ENCODE data around the gene CAMTA1. TPM values are rescaled to one million over a fixed set of nuclear protein-coding genes. Genes with fewer than 3 reads are reported as not detected.

CAMTA1 gene
- total RNA-seq, 1 donor from 2014 or later, result 160 TPM

DNA sequence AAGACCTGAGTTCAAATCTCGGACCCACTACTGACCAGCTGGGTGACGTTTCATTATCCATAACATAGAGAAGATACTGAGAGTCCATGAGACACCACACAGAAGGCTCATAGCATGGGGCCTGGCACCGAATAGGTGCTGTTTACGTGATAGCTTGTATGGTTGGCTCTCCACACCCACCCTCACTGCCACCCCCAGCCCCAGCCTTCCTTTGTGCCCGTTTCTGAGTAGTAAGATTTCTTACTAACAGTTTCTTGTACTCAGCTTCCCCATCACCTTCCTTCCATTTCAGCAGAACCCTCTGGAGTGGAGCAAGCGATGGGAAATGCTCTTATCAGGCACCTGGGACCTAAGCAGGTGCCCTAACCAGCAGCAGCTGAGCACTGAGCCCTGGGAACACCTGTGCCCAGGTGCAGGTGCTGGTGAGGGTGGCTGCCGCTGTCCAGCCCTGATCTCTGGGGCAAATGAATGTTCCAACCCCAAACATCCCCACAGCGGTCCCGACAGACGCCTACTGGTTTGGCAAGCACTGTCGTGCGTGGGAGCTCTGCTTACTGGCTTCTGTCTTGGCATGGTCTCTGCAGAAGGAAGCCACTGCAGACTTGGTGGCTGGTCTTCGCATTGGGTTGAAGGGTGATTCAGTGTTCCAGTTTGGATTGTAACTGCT, 225.4 kb downstream of the CAMTA1 start:
- H3K27me3 ChIP-seq (ENCODE audit: low read depth), result no peaks in the 10 kb centered on the region
- H3K9me3 ChIP-seq (replicated peaks), result no peaks in the 10 kb centered on the region
- H3K27ac ChIP-seq (replicated peaks), result no peak overlapping the region
- H3K4me3 ChIP-seq, result no peak overlapping the region
- no peaks in the 10 kb centered on the region for H3K36me3 ChIP-seq
- intact Hi-C loops (cut with micrococcal nuclease), result no loop called here
- no peak for DNase-seq
- no peak for TF ChIP-seq CTCF (IDR thresholded peaks at IDR 0.05; ENCODE audit: borderline replicate concordance)
- H3K4me1 ChIP-seq, result peaks cover 39% of the 10 kb centered on the region

- Histone ChIP-seq H3K36me3 (no peaks in the 10 kb centered on the region), H3K27me3 (ENCODE audit: low read depth) (no peaks in the 10 kb centered on the region), H3K4me1 (peaks cover 46% of the 10 kb centered on the region), H3K4me3 (no peak overlapping the region), H3K9me3 (replicated peaks) (no peaks in the 10 kb centered on the region), H3K27ac (replicated peaks) (no peak overlapping the region)
- intact Hi-C loops (cut with micrococcal nuclease), result no loop called here
- no peak for DNase-seq
- no peak for TF ChIP-seq CTCF (IDR thresholded peaks at IDR 0.05; ENCODE audit: borderline replicate concordance)
Observed at GRCh38 chr1:7011826-7012225, 226.6 kb downstream of the CAMTA1 start.

DNA sequence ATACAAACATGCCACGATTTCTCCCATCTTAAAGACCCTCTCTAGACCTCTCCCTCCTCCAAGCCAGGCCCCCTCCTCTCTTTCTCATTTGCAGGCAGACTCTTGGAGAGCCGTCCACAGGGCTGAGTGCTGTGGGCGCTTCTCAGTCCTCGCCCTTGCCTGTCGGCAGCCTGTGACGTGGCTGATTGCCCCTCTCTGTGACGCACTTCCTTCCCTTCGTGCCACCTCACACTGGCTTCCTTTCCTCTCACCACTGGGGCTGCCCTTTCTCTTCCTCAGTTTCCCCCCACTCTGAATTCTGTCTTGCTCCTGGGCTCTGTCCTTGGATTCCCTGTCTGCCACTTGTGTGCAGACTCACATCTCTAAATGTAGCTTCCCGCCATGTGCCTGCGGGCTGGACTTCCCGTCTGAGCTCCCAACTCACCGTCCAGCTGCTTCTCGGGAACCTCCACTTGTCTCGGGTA, 227.2 kb downstream of the CAMTA1 start:
- Histone ChIP-seq H3K27ac (replicated peaks) (no peak overlapping the region), H3K4me3 (no peak overlapping the region), H3K27me3 (ENCODE audit: low read depth) (no peaks in the 10 kb centered on the region), H3K36me3 (no peaks in the 10 kb centered on the region), H3K4me1 (peaks cover 46% of the 10 kb centered on the region), H3K9me3 (replicated peaks) (no peaks in the 10 kb centered on the region)
- no peak for DNase-seq
- no peak for TF ChIP-seq CTCF (IDR thresholded peaks at IDR 0.05; ENCODE audit: borderline replicate concordance)
- intact Hi-C loops (cut with micrococcal nuclease), result no loop called here

DNA sequence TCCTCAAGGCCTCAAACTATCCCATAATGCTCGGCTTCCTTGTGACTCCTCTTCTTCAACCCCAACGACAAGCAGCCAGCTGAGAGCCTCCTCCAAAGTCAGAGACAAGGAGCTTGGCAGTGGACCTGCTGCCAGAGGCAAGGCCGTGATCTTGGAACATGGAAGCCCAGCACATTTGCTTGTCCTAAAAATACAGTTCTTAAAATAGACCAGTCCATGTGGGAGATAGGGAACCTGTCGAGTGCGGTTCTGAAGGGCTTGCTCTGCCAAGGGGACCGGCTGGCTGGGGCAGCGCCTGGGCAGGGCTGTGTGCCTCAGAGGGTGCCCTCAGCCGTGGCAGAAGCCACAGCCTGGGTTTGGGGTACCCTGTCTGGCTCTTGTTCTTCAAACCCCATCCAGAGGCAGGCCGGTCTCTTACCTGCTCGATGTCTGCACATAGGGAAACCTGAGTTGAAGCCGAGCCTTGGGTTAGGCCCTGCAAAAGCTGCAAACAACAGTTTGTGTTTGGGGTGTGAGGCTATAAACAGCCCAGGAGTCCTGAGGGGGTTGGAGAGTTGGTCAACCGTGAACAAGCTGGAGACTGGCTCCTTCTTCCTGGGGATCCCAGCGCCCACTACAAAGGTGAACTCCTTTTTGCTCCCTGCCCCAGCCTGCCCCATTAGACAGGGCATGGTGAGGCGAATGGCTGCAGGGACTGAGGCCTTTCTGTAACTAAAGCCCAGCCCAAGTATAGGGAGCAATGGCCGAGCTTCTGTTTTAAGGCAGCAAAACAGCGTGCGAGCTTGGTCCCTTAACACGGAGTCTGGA, 228.8 kb downstream of the CAMTA1 start:
- intact Hi-C loops (cut with micrococcal nuclease), result no loop called here
- Histone ChIP-seq H3K4me3 (no peak overlapping the region), H3K27ac (replicated peaks) (peak overlapping the region; percentile 80), H3K27me3 (ENCODE audit: low read depth) (no peaks in the 10 kb centered on the region), H3K4me1 (peaks cover 46% of the 10 kb centered on the region), H3K9me3 (replicated peaks) (no peaks in the 10 kb centered on the region), H3K36me3 (no peaks in the 10 kb centered on the region)
- no peak for TF ChIP-seq CTCF (IDR thresholded peaks at IDR 0.05; ENCODE audit: borderline replicate concordance)
- DNase-seq, result peak; percentile 37

DNA sequence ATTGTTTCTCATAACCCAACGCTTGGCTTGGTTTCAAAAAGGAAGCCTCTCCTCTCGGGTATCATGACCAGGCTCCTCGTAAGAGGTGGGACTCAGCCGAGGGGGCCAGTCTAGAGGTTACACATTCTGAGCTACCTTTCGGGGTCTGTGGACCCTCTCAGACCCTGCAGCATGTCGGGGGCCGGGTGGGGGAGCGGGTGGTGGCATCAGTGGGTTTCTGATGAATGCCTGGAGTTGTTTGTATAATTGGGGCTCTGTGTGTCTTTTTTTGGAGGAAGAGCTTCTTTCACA, 229.3 kb downstream of the CAMTA1 start:
- H3K27ac ChIP-seq (replicated peaks), result peak overlapping the region; percentile 80
- intact Hi-C loops (cut with micrococcal nuclease), result no loop called here
- no peaks in the 10 kb centered on the region for H3K36me3 ChIP-seq
- no peaks in the 10 kb centered on the region for H3K9me3 ChIP-seq (replicated peaks)
- H3K4me3 ChIP-seq, result no peak overlapping the region
- H3K4me1 ChIP-seq, result peaks cover 46% of the 10 kb centered on the region
- H3K27me3 ChIP-seq (ENCODE audit: low read depth), result no peaks in the 10 kb centered on the region
- TF ChIP-seq CTCF (IDR thresholded peaks at IDR 0.05; ENCODE audit: borderline replicate concordance), result no peak
- DNase-seq, result no peak

Data from left ventricle myocardium inferior (tissue), 1 donor.